NCI-H748 treated with DMSO at 0.1 percent for 48 hours (cell line): ENCODE measurements around the gene SELENOT.
"Not testable (repeated sequence)": the region's sequence is repeated elsewhere in the genome, so short reads cannot be mapped to it uniquely, and the experiment has no call there.

Experiments used
- DNase-seq: peaks from one replicate; lab custom pipeline; 2025; lab: John Stamatoyannopoulos, UW

SELENOT gene

GRCh38 chr3:150607267-150608065, 4.3 kb downstream of the SELENOT start:
- no peak for DNase-seq

- DNase-seq: no peak
Measured at GRCh38 chr3:150609988-150610387, 6.9 kb downstream of the SELENOT start.

GRCh38 chr3:150610785-150611184, 7.7 kb downstream of the SELENOT start:
- no peak for DNase-seq

DNA sequence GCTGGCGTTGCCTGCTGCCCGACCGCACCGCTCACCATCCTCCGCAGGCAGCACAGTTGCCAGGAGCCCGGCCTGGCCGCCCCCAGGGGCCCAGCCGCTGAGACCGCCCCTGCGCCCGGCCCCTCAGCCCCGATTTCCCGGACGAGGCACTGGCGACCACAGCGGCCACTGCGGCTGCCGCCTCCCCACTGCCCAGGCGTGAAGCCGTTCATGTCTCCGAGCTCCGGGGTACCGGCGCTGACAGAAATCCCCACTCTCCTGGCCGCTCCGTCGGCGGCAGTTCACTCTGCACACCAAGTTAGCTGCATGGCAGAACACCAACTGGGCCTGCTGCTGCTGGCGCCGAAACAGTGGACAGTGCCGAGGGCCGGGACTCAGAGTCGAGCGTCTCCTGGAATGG, 8.5 kb downstream of the SELENOT start:
- DNase-seq: no peak

GRCh38 chr3:150612494-150612893, 9.4 kb downstream of the SELENOT start:
- no peak for DNase-seq

GRCh38 chr3:150613034-150613433, 9.9 kb downstream of the SELENOT start:
- DNase-seq: no peak

DNA sequence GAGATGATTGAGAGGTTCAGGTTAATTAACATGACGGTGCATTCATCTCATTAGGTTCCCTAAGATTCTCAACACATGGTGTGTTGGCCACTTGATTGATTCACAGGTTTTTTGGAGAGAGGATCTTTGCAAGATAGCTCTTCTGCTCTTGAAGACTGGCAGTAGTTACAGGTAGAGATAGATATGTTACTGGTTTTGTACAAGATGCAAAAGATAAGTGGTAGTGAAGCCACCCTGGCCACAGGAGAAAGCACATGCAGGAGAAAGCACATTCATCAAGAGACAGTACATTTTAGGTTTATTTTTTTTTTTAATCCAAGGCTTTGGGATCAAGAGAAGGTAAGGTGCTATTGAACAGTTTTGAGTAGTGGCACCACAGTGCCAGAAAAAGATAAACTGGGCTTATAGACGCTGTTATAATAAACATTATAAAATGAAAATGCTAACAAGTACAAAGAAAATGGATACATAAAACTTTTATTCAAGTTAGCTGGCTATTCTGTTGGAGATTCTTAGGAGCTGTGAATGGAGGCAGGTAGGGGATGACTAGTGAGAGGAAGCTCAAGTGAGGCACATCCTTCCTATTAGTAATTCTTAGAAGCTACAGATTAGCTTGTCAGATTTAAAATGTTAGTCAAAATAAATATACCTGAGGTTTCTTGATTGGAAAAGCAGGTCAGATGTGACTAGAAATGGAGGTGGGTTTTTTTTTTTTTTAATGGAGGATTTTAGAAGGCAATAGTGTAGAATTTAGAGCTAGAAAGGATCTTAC, 10.8 kb downstream of the SELENOT start:
- no peak for DNase-seq

DNA sequence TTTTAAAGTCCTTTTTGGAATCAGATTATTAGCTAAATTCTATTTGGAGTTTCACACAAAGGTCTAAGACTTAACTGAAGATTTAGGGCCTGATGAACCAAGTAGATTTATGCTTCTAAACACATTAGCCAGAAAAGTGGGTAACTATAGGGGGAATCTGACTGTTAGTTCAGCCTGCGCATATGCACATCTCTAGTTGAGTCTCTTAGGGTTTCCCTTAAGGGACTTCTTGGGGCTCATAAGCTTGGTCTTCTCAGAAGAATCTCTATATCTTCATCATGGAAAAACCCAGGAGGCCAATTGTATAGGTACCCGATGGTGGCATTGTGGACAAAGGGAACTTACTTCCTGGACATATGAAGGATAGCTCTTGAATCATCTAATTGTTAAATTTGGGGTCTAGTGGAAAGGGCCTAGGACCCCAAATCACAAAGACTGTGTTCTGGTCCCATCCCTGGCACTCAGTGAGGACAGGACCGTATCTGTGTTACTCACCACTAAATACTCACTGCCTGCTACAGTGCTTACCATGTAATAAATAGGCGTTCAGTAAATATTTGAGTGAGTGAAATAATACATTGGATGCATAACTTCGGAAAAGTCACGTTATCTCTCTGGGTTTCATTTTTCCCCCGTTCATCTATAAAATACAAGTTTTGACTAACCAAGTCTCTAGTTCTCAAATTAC, 17.0 kb downstream of the SELENOT start:
- DNase-seq: no peak

GRCh38 chr3:150622955-150623354, 19.8 kb downstream of the SELENOT start:
- not testable (repeated sequence) for DNase-seq

- no peak for DNase-seq
Measured at GRCh38 chr3:150623945-150624344, 20.8 kb downstream of the SELENOT start.

GRCh38 chr3:150626148-150626930, 23.2 kb downstream of the SELENOT start:
- no peak for DNase-seq

GRCh38 chr3:150627557-150627956, 24.4 kb downstream of the SELENOT start:
- DNase-seq: no peak

- no peak for DNase-seq
Measured at GRCh38 chr3:150631515-150632221, 28.5 kb downstream of the SELENOT start.

DNA sequence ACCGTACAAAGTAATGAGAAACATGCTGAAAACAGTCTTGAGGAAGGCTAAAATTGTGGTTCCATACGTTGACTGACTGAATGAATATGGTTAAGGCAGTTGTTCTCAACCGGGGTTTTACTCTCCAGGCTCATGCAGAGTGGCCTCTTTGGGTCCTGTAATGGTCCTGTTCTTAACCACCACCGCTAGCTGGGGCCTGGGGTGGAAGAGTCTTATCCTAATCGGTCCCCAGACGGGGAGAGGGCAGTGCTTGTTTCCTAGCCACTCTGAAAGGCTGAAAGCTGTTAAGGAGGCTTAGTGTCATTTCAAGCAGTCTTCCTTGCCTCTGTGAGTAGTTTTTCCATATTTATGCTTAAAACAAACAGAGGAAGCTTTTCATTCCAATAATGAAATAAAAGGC, 32.0 kb downstream of the SELENOT start:
- DNase-seq: no peak

- DNase-seq: no peak
Measured at GRCh38 chr3:150635526-150635925, 32.4 kb downstream of the SELENOT start.

GRCh38 chr3:150636258-150636657, 33.1 kb downstream of the SELENOT start:
- no peak for DNase-seq

GRCh38 chr3:150639262-150639661, 36.1 kb downstream of the SELENOT start:
- DNase-seq: no peak

DNA sequence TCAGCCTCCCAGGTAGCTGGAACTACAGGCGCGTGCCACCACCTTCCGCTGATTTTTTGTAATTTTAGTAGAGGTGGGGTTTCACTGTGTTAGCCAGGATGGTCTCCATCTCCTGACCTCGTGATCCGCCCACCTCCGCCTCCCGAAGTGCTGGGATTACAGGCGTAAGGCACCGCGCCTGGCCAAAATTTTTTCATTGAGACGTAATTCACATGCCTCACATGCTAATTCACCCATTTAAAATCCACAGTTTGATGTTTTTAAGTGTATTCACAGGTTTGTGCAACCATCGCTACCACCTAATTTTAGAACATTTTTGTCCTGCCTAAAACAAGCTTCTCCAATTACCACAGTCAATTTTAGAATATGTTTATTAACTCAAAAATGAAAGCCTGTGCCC, 37.1 kb downstream of the SELENOT start:
- DNase-seq: no peak

GRCh38 chr3:150653110-150653561, 50.0 kb downstream of the SELENOT start:
- DNase-seq: no peak

- no peak for DNase-seq
Measured at GRCh38 chr3:150656316-150656715, 53.2 kb downstream of the SELENOT start.
